Kidney epithelial cell (primary cell): ENCODE measurements around the gene ICA1. TPM values are rescaled to one million over a fixed set of nuclear protein-coding genes. Genes with fewer than 3 reads are reported as not detected.
"Not testable (repeated sequence)": the region's sequence is repeated elsewhere in the genome, so short reads cannot be mapped to it uniquely, and the experiment has no call there.

Experiments
- DNase-seq: peaks from one replicate; pipeline ENCODE4 v3.0.0-alpha.2; 2010; ENCODE audit warnings: low read depth
- H3K27me3 ChIP-seq: 2 replicates; pipeline ENCODE4 v1.6.0; 2011; ENCODE audit warnings: low read length; ENCODE audit not compliant: control insufficient read depth, insufficient read depth
- H3K36me3 ChIP-seq: 2 replicates; pipeline ENCODE4 v1.5.1; 2011; ENCODE audit warnings: low read length; ENCODE audit not compliant: control insufficient read depth, insufficient read depth
- H3K4me3 ChIP-seq: 2 replicates; pipeline ENCODE4 v1.5.1; 2011; ENCODE audit warnings: low read depth, mild to moderate bottlenecking, control low read depth, low read length
- total RNA-seq: library from RNA; depleted of rRNA; stranded (reverse); fragments of >200 nt; gene quantifications from 2 replicates; pipeline ENCODE4 v1.2.3, GENCODE V29; 2015
- TF ChIP-seq, protein P1 (sequence below): IDR thresholded peaks from 2 replicates; pipeline ENCODE4 v1.5.1; 2011; ENCODE audit warnings: mild to moderate bottlenecking, moderate library complexity, low read length, control low read depth, inconsistent platforms; ENCODE audit not compliant: insufficient read depth, poor library complexity, severe bottlenecking

Gene ICA1
- total RNA-seq, 1 donor from 2014 or later = 20.7 TPM

DNA sequence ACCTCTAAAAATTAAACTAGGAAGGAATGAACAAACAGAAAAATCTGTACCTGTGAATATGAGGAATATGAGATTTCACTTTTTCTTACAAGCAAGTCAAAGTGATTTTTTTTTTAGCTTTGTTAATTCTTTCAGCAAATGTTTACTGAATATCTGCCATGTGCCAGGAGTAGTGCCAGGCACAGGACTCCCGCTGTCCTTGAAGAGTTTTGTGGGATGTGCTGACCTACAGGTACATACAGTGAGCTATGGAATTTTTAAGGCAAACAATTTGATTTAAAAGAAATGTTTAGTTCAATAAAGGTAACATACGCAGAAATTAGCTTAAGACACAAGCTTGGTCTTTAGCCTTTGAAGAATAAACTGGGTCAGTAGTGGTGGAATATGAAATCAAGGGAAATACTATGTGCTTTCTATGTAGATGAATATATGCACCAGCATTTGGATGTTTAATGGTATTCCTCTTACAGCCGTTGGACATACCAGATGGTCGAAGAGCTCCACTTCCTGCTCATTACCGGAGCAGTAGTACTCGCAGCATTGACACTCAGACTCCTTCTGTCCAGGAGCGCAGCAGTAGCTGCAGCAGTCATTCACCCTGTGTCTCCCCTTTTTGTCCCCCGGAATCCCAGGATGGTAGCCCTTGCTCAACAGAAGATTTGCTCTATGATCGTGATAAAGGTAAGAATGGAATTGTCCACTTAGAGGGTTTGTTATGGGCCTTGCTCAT is 191.4 kb downstream of the ICA1 start:
- Histone ChIP-seq H3K36me3 (no peaks in the 10 kb centered on the region), H3K4me3 (no peak overlapping the region), H3K27me3 (no peaks in the 10 kb centered on the region)
- no peak for DNase-seq
- TF ChIP-seq, protein P1, sequence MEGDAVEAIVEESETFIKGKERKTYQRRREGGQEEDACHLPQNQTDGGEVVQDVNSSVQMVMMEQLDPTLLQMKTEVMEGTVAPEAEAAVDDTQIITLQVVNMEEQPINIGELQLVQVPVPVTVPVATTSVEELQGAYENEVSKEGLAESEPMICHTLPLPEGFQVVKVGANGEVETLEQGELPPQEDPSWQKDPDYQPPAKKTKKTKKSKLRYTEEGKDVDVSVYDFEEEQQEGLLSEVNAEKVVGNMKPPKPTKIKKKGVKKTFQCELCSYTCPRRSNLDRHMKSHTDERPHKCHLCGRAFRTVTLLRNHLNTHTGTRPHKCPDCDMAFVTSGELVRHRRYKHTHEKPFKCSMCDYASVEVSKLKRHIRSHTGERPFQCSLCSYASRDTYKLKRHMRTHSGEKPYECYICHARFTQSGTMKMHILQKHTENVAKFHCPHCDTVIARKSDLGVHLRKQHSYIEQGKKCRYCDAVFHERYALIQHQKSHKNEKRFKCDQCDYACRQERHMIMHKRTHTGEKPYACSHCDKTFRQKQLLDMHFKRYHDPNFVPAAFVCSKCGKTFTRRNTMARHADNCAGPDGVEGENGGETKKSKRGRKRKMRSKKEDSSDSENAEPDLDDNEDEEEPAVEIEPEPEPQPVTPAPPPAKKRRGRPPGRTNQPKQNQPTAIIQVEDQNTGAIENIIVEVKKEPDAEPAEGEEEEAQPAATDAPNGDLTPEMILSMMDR = no peak

DNA sequence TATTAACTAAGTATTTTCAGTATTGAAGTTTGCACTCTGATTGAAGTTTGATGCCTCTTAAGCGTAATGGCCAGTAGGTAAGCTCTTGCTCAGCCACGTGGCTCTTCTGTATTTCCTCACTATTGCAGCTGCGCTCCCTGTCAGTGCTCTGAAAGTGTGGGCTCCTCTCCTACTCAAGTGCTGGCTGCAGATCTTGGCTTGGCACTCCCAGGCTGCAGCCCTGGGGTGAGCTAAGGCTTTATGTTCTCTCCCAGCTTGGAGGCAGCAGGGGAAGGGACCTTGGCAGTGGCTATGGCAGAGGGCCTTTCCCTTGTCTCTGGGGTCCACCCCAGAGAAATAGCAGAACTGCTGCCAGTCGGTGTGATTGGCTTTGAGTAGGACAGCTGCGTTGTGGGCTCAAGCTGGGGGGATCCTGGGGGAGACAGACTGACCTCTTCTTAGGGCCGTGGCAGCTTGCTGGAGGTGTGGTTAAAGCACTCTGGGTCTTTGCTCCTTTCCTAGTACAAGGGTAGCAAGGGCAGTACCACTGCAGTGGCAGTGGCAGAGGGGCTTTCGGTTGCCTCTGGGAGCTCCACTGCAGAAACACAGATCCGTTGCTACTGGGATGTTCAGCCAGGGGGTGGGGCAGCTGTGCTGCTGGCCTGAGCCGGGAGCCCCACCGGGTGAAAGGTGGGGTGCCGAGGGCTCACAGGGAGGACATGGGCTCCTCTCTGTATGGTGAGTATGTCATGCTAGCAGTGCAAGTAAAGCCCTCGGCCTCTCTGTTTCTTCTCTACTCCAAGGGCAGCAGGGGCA is 192.9 kb downstream of the ICA1 start:
- DNase-seq = no peak
- Histone ChIP-seq H3K27me3 (no peaks in the 10 kb centered on the region), H3K36me3 (no peaks in the 10 kb centered on the region), H3K4me3 (no peak overlapping the region)
- TF ChIP-seq, protein P1 = no peak

- no peak for DNase-seq
- H3K27me3 ChIP-seq = no peaks in the 10 kb centered on the region
- H3K4me3 ChIP-seq = no peak overlapping the region
- no peaks in the 10 kb centered on the region for H3K36me3 ChIP-seq
- TF ChIP-seq, protein P1 = no peak
Observed at GRCh38 chr7:8065356-8065813, 196.6 kb downstream of the ICA1 start.

DNA sequence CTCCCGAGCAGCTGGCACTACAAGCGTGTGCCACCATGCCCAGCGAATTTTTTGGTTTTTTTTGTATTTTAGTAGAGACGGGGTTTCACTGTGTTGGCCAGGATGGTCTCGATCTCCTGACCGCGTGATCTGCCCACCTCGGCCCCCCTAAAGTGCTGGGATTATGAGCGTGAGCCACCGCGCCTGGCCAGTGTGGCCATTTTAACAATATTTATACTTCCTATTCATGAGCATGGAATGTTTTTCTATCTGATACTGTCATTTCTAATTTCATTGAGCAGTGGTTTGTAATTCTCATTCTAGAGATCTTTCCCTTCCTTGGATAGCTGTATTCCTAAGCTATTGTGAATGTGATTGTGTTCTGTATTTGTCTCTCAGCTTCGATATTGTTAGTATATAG is 197.1 kb downstream of the ICA1 start:
- Histone ChIP-seq H3K4me3 (no peak overlapping the region), H3K36me3 (no peaks in the 10 kb centered on the region), H3K27me3 (no peaks in the 10 kb centered on the region)
- TF ChIP-seq, protein P1 = no peak
- no peak for DNase-seq

DNA sequence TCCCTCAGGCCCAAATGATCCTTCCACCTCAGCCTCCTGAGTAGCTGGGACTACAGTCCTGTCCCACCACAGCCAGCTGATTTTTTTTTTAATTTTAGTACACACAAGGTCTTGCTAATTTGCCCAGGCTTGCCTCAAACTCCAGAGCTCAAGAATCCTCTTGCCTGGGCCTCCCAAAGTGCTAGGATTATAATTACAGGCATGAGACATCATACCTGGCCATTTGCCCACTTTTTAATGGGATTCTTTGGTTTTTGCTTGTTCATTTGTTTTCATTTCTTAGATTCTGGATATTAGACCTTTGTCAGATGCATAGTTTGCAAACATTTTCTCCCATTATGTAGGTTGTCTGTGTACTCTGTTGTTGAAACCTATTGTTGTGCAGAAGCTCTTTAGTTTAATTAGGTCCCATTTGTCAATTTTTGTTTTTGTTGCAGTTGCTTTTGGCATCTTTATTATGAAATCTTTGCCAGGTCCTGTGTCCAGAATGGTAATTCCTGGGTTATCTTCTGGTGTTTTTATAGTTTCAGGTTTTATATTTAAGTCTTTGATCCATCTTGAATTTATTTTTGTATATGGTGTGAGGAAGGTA is 198.2 kb downstream of the ICA1 start:
- no peaks in the 10 kb centered on the region for H3K36me3 ChIP-seq
- H3K4me3 ChIP-seq = no peak overlapping the region
- H3K27me3 ChIP-seq = no peaks in the 10 kb centered on the region
- TF ChIP-seq, protein P1 = no peak
- DNase-seq = no peak

GRCh38 chr7:8063300-8063699 is 198.7 kb downstream of the ICA1 start:
- H3K4me3 ChIP-seq, DNase-seq, H3K36me3 ChIP-seq, H3K27me3 ChIP-seq: not testable (repeated sequence)
